Stimulated activated CD8-positive, alpha-beta memory T cell treated with anti-CD3 and anti-CD28 coated beads, Interleukin-7, amount 100 ng/mL, for 48 hours (primary cell): ENCODE data around the gene TTC38.

Experiments used
- DNase-seq, 2 donors: peaks; one replicate each; pipeline ENCODE4 v3.0.0-alpha.2; 2020; ENCODE audit warnings: low read depth in 1 of 2; ENCODE audit errors: extremely low read depth in 1 of 2

TTC38 gene

DNA sequence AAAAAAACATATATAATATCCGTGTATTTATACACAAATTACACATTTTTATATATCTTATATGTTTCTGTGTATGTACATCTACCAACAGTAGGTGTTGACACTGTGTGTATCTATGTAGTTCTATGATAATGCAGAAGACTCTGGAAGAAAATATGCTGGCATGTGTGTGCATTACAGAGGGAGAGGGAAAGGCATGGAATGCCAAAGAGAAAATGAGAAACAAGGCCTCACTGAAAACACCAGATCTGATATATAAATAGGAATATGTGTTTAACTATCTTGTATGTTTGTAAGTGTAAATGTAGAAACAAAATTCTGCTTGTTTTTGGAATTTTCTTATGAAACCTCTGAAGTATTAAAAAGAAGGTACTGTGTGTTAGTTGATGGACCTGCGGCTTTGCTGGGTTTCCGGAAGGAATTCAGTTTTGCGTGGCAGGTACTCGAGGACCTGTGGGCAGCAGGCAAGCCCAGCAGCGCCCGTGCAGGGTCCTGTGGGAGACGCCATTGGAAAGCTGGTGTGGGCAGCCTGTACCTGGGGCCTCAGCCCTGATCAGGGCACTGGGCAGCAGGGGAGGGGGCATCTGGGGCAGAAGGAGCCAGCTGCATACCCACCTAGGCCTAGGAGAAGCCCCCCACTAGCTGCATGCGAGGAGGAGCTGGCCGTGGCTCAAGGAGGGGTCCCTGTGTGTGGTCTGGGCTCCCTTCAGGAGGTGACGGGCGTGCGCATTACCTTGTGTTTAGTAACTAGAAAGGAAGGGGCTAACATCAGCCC lies 60.1 kb downstream of the TTC38 start:
- no peak for DNase-seq

DNA sequence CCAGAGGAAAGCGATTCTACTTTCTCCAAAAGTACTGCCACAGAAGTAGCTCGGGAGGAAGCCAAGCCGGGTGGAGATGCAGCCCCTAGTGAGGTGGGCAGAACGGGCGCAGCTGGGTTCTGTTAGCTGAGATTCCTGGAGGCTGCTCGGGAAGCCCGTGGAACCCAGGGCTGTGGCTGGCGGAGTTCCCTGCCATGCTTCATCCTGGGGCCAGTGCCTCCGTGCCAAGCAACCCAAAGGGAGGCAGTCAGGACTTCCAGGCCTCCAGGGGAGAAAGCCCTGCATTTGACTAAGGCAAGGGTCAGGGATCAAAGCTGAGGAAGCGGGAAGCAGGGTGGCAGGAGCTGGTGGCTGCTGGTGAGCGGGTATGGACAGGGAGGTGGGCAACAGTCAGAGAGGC lies 61.0 kb downstream of the TTC38 start:
- DNase-seq: no peak

DNA sequence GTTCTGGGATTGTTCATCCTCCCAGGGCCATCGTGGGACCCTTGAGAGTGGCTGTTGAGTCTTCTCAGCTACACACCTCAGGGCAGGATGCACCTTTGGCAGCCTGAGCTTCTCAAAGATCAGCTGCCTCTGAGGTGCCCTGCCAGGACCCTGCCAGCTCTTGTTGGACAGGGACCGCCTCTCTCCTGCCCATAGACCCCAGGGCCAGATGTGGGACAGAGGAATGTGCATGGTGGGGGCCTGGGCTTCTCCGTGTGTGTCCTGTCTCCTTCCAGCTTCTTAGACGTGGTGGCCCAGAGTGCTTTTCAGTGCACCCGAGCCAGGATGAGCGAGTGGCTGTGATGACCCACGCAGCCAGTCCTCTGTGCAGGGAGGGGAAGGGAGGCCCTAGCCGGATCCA lies 61.8 kb downstream of the TTC38 start:
- no peak for DNase-seq

- no peak for DNase-seq
Measured at GRCh38 chr22:46330426-46330825, 62.6 kb downstream of the TTC38 start.

GRCh38 chr22:46331496-46331895 lies 63.7 kb downstream of the TTC38 start:
- DNase-seq: no peak

- peak; percentile 69 to 71 for DNase-seq
Measured at GRCh38 chr22:46335201-46336118, 67.7 kb downstream of the TTC38 start, which contains the start of gene TRMU. TRMU (plus strand) TSS chr22:46335714; CDS start chr22:46335765, 51 bp downstream.

- no peak for DNase-seq
Measured at GRCh38 chr22:46336119-46337078, 68.6 kb downstream of the TTC38 start.

DNA sequence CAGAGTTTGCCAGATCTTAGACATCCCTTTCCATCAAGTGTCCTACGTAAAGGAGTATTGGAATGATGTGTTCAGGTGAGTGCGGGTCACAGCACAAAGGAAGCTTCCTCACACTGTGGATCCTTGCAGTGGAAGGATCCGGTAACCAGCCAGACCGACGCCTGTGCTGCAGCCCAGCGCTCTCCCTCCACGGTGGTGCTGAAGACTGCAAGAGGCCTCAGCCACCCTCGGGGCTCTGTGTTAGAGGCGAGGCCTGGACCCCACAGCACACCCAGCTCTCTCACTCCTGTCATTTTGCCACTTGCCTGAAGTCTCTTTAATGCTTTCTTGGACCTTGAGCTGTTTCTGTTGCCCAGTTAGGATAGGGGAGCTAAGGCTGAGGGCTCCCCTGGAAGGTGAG lies 70.1 kb downstream of the TTC38 start:
- no peak for DNase-seq

DNA sequence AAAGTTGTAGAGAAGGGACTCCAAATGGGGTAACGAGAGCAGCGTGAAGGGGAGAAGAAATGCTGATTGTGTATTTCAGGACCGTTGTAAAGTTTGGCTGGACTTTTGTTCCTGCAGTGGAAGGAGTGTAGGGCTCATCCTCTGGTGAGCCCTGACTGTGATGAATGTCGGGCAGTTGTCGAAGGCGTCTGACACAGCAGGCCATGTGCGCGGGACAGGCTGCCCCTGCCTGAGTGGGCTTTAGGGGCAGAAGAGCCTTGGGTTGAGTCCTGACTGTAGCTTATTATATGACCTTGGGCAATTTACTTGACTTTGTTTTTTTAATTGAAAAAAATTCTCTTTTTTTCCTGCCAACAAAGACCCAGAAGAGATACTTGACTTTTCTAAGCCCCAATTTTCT lies 70.8 kb downstream of the TTC38 start:
- DNase-seq: no peak

GRCh38 chr22:46339956-46340355 lies 72.1 kb downstream of the TTC38 start:
- DNase-seq: no peak

DNA sequence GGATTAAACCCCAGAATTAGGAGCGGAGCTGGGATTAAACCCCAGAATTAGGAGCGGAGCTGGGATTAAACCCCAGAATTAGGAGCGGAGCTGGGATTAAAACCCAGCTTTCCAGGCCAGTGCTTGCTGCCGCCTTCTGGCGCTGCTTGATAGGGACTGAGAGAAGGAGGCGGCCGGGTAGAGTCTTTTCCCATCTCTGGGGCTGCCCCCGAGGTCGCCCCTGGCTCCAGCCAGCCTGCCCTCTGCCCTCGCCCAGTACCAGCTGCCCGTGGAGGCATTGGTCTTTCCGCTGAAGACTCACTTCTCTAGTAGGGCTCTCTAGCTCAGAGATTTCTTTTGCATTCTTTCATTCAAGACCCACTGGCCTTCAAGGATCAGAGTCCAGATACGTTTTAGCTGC lies 72.9 kb downstream of the TTC38 start:
- no peak for DNase-seq
